HCT116 (cell line): ENCODE results near the gene STAC. TPM values are rescaled to one million over a fixed set of nuclear protein-coding genes. Genes with fewer than 3 reads are reported as not detected.

Source experiments
- ATAC-seq: fragments of 200-7000 bp; cut with Tn5 transposase; 2 replicates; pipeline ENCODE4 v1.9.1; 2020; ENCODE audit warnings: mild to moderate bottlenecking, moderate library complexity
- BruUV-seq: library from RNA; stranded (reverse); fragments of 400-500 nt; replicated peaks from 2 replicates; lab custom pipeline; 2021; lab: Mats Ljungman, UMichigan
- CTCF ChIA-PET: fragments of 300-600 bp; sonication (Branson Sonifier 250); formaldehyde crosslinking; loops from one replicate; lab custom pipeline; 2021; ENCODE audit warnings: antibody characterized with exemption; lab: Charles Lee
- POLR2A ChIA-PET: fragments of 300-600, 350-600 bp; sonication (Branson Sonifier 250); formaldehyde crosslinking; loops from one replicate; lab custom pipeline; 2021; ENCODE audit warnings: antibody characterized with exemption; lab: Charles Lee
- RAD21 ChIA-PET, 2 experiments: fragments of 300-600 bp; sonication (Branson Sonifier 250); formaldehyde crosslinking; loops; one replicate each; lab custom pipeline; 2023; ENCODE audit warnings: low total read pairs in 2 of 2; ENCODE audit not compliant: uncharacterized antibody in 2 of 2, unreplicated experiment in 2 of 2, low non-redundant PET in 1 of 2; lab: Charles Lee
- DNase-seq: peaks from one replicate; pipeline ENCODE4 v3.0.0-alpha.2; 2010; ENCODE audit warnings: low read depth, low spot score
- H2AFZ ChIP-seq: fragments of 200-600 bp; shearing (Covaris generic), sonication (generic); 2 replicates; pipeline ENCODE4 v1.6.1; 2017; ENCODE audit warnings: low read depth, mixed run types, mixed read lengths, antibody characterized with exemption, low read length; ENCODE audit not compliant: poor library complexity, severe bottlenecking
- H3K27ac ChIP-seq: 2 replicates; pipeline ENCODE4 v1.5.1; 2012; ENCODE audit warnings: low read depth, low read length
- H3K27me3 ChIP-seq: fragments of 200-600 bp; sonication (generic); 2 replicates; pipeline ENCODE4 v1.6.1; 2016; ENCODE audit warnings: mixed run types, low read length, mixed read lengths; ENCODE audit not compliant: insufficient read depth
- H3K36me3 ChIP-seq, 2 experiments: fragments of 200-500 bp in 1 of 2; fragments of 200-600 bp in 1 of 2; sonication (Bioruptor generic) in 1 of 2; sonication (generic) in 1 of 2; 2 replicates each; pipeline versions ENCODE4 v1.5.1 to v1.6.1; 2014 to 2016; ENCODE audit warnings: low read length in 2 of 2, inconsistent platforms in 1 of 2, mixed read lengths in 1 of 2, mixed run types in 1 of 2; ENCODE audit not compliant: insufficient read depth in 2 of 2, control insufficient read depth in 1 of 2
- H3K4me1 ChIP-seq, 2 experiments: fragments of 200-600 bp in 1 of 2; sonication (generic) in 1 of 2; 2 replicates each; pipeline versions ENCODE4 v1.5.1 to v1.6.1; 2012 to 2017; ENCODE audit warnings: low read length in 2 of 2, inconsistent platforms in 1 of 2, mild to moderate bottlenecking in 1 of 2, mixed read lengths in 1 of 2, mixed run types in 1 of 2, moderate library complexity in 1 of 2; ENCODE audit not compliant: insufficient read depth in 2 of 2, control insufficient read depth in 1 of 2
- H3K4me2 ChIP-seq: fragments of 200-600 bp; sonication (generic); 2 replicates; pipeline ENCODE4 v1.6.1; 2017; ENCODE audit warnings: mixed run types, low read length, mixed read lengths
- H3K4me3 ChIP-seq, 2 experiments: fragments of 200-600 bp in 1 of 2; sonication (generic) in 1 of 2; replicated peaks in 1 of 2; 2 replicates each; pipeline ENCODE4 v1.5.1; 2011 to 2016; ENCODE audit warnings: low read length in 2 of 2, control low read depth in 1 of 2, low read depth in 1 of 2, mild to moderate bottlenecking in 1 of 2, mixed read lengths in 1 of 2, mixed run types in 1 of 2
- H3K79me2 ChIP-seq: fragments of 200-600 bp; sonication (generic); 2 replicates; pipeline ENCODE4 v1.6.1; 2017; ENCODE audit warnings: mild to moderate bottlenecking, mixed run types, low read length, moderate library complexity, mixed read lengths; ENCODE audit not compliant: insufficient read depth
- H3K9ac ChIP-seq: fragments of 200-600 bp; sonication (generic); 2 replicates; pipeline ENCODE4 v1.6.1; 2016; ENCODE audit warnings: low read length, mixed read lengths
- H3K9me2 ChIP-seq: fragments of 200-600 bp; sonication (generic), shearing (Covaris generic); 2 replicates; pipeline ENCODE4 v1.6.1; 2017; ENCODE audit warnings: mixed run types, mild to moderate bottlenecking, moderate library complexity; ENCODE audit not compliant: insufficient read depth
- H3K9me3 ChIP-seq, 2 experiments: fragments of 200-500 bp in 1 of 2; fragments of 200-600 bp in 1 of 2; sonication (Bioruptor generic) in 1 of 2; sonication (generic) in 1 of 2; 2 replicates each; pipeline ENCODE4 v1.6.1; 2014 to 2017; ENCODE audit warnings: low read length in 2 of 2, mixed read lengths in 2 of 2, inconsistent platforms in 1 of 2, low read depth in 1 of 2, mild to moderate bottlenecking in 1 of 2, mixed run types in 1 of 2, moderate library complexity in 1 of 2; ENCODE audit not compliant: control insufficient read depth in 1 of 2, insufficient read depth in 1 of 2
- H4K20me1 ChIP-seq: fragments of 200-600 bp; sonication (generic), shearing (Covaris generic); 2 replicates; pipeline ENCODE4 v1.6.1; 2017; ENCODE audit warnings: mixed run types, mild to moderate bottlenecking, moderate library complexity; ENCODE audit not compliant: insufficient read depth
- CBX3 ChIP-seq: IDR thresholded peaks from 2 replicates; pipeline ENCODE4 v1.6.1; 2012; ENCODE audit warnings: low read depth
- ELF1 ChIP-seq: IDR thresholded peaks from 2 replicates; pipeline ENCODE4 v1.6.1; 2012; ENCODE audit warnings: low read depth, borderline replicate concordance
- EZH2 ChIP-seq: fragments of 200-600 bp; sonication (generic); IDR thresholded peaks from 2 replicates; pipeline ENCODE4 v1.6.1; 2017; ENCODE audit warnings: antibody characterized with exemption, mixed run types
- EZH2phosphoT487 ChIP-seq: fragments of 200-600 bp; IDR thresholded peaks from 2 replicates; pipeline ENCODE4 v1.6.1; 2018; ENCODE audit warnings: antibody characterized with exemption, borderline replicate concordance
- FOSL1 ChIP-seq: IDR thresholded peaks from 2 replicates; pipeline ENCODE4 v1.6.1; 2012; ENCODE audit warnings: low read depth
- JUND ChIP-seq: IDR thresholded peaks from 2 replicates; pipeline ENCODE4 v1.6.1; 2012
- MAX ChIP-seq: IDR thresholded peaks from 2 replicates; pipeline ENCODE4 v1.6.1; 2012
- RAD21 ChIP-seq: IDR thresholded peaks from 2 replicates; pipeline ENCODE4 v1.6.1; 2012; ENCODE audit warnings: low read depth, mild to moderate bottlenecking
- SIN3A ChIP-seq: IDR thresholded peaks from 2 replicates; pipeline ENCODE4 v1.6.1; 2012; ENCODE audit warnings: low read depth
- SP1 ChIP-seq: IDR thresholded peaks from 2 replicates; pipeline ENCODE4 v1.6.1; 2012; ENCODE audit warnings: low read depth
- SRF ChIP-seq: IDR thresholded peaks from 2 replicates; pipeline ENCODE4 v1.6.1; 2012; ENCODE audit warnings: low read depth
- TCF7L2 ChIP-seq: IDR thresholded peaks from 2 replicates; pipeline ENCODE4 v1.7.0; 2011; ENCODE audit warnings: borderline replicate concordance, inconsistent platforms; ENCODE audit not compliant: insufficient read depth, insufficient read length; ENCODE audit errors: extremely low read depth
- YY1 ChIP-seq: IDR thresholded peaks from 2 replicates; pipeline ENCODE4 v1.6.1; 2011; ENCODE audit warnings: low read length, low read depth, moderate library complexity, mild to moderate bottlenecking; ENCODE audit not compliant: insufficient replicate concordance; ENCODE audit errors: extremely low read depth
- ZNF274 ChIP-seq: fragments of 200-500 bp; sonication (Bioruptor generic); IDR thresholded peaks from 2 replicates; pipeline ENCODE4 v1.6.1; 2014; ENCODE audit warnings: mild to moderate bottlenecking, low read depth, low read length, inconsistent platforms
- intact Hi-C: fragments of 100-400 bp; cut with micrococcal nuclease; formaldehyde crosslinking; loops from 2 replicates; pipeline ENCODE4 v1.10.0; 2022
- total RNA-seq: library from RNA; stranded (reverse); gene quantifications from one replicate; pipeline ENCODE4 v1.2.1, GENCODE V29; 2021; ENCODE audit not compliant: unreplicated experiment
- TF ChIP-seq, protein P1 (sequence below): IDR thresholded peaks from 2 replicates; pipeline ENCODE4 v1.6.1; 2012; ENCODE audit warnings: low read depth
- TF ChIP-seq, protein P2 (sequence below): IDR thresholded peaks from 2 replicates; pipeline ENCODE4 v1.6.1; 2012

STAC gene
- total RNA-seq, 1 experiment from 2014 or later, result not detected

DNA sequence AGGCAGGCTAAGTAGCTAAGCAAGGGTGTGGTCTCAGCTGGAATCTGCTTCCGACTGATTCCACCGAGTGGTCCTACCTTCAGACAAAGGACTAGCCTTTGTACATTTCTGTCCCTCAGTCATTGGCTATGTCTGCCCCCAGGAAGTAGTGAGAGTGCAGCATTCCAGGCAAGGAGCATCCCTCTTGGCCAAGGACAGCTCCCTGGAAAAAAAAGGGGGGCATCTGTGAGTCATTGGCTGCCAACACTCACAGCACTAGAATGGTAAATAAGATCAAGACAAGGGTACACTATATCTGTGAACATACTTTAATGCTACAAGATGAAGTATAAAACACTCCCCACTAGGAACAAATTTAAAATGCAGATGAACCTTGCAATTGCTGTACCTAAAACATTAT, 66.8 kb downstream of the STAC start:
- Histone ChIP-seq H3K4me3 (no peak overlapping the region), H3K9ac (no peak overlapping the region), H3K27ac (no peak overlapping the region), H3K9me2 (no peaks in the 10 kb centered on the region), H3K27me3 (peaks cover 11% of the 10 kb centered on the region; the same call in 1 of the 2 replicates), H3K79me2 (no peaks in the 10 kb centered on the region), H3K36me3 (no peaks in the 10 kb centered on the region), H3K9me3 (no peaks in the 10 kb centered on the region), H4K20me1 (no peaks in the 10 kb centered on the region), H3K4me1 (no peaks in the 10 kb centered on the region), H3K4me2 (no peak overlapping the region), H2AFZ (no peak overlapping the region)
- POLR2A ChIA-PET, result no interaction called here
- BruUV-seq, result no TSS peak
- CTCF ChIA-PET, result no interaction called here
- RAD21 ChIA-PET, result no interaction called here
- TF ChIP-seq ZNF274 (no peak), SP1 (no peak), FOSL1 (no peak), JUND (no peak), ELF1 (no peak), SIN3A (no peak), YY1 (no peak), CBX3 (no peak), SRF (no peak), TCF7L2 (no peak), RAD21 (no peak)
- DNase-seq (no peak), ATAC-seq (no peak)
- intact Hi-C loops, result no loop called here

DNA sequence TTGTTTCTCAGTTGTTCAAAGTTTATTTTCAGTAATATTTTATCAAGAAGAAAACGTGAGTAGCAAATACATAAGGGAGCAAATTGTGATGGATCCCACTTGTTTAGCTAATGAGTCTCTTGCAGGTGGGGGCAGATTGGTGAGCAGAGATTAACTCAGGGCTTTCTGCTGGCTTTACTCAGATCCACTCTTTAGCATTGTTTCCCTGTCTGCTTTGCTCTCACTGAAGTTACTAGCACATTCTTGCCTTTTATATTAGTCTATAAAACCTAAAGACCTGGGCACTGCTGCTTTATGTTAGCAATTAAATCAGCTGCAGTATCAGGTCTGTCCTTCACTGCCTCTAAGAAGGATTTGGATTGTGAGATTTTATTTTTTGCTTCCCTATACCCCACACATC, 71.5 kb downstream of the STAC start:
- no TSS peak for BruUV-seq
- Histone ChIP-seq H2AFZ (no peak overlapping the region), H3K9me2 (no peaks in the 10 kb centered on the region), H4K20me1 (no peaks in the 10 kb centered on the region), H3K27me3 (peaks cover 8% of the 10 kb centered on the region; the same call in 1 of the 2 replicates), H3K4me1 (no peaks in the 10 kb centered on the region), H3K4me2 (no peak overlapping the region), H3K9ac (no peak overlapping the region), H3K79me2 (no peaks in the 10 kb centered on the region), H3K9me3 (no peaks in the 10 kb centered on the region), H3K27ac (no peak overlapping the region), H3K36me3 (no peaks in the 10 kb centered on the region), H3K4me3 (no peak overlapping the region)
- ChIA-PET POLR2A (no interaction called here), RAD21 (no interaction called here), CTCF (no interaction called here)
- intact Hi-C loops, result no loop called here
- DNase-seq (no peak), ATAC-seq (no peak)
- no peak for TF ChIP-seq MAX
- no peak for TF ChIP-seq FOSL1
- no peak for TF ChIP-seq TCF7L2
- TF ChIP-seq SRF, result no peak
- TF ChIP-seq, protein P1, sequence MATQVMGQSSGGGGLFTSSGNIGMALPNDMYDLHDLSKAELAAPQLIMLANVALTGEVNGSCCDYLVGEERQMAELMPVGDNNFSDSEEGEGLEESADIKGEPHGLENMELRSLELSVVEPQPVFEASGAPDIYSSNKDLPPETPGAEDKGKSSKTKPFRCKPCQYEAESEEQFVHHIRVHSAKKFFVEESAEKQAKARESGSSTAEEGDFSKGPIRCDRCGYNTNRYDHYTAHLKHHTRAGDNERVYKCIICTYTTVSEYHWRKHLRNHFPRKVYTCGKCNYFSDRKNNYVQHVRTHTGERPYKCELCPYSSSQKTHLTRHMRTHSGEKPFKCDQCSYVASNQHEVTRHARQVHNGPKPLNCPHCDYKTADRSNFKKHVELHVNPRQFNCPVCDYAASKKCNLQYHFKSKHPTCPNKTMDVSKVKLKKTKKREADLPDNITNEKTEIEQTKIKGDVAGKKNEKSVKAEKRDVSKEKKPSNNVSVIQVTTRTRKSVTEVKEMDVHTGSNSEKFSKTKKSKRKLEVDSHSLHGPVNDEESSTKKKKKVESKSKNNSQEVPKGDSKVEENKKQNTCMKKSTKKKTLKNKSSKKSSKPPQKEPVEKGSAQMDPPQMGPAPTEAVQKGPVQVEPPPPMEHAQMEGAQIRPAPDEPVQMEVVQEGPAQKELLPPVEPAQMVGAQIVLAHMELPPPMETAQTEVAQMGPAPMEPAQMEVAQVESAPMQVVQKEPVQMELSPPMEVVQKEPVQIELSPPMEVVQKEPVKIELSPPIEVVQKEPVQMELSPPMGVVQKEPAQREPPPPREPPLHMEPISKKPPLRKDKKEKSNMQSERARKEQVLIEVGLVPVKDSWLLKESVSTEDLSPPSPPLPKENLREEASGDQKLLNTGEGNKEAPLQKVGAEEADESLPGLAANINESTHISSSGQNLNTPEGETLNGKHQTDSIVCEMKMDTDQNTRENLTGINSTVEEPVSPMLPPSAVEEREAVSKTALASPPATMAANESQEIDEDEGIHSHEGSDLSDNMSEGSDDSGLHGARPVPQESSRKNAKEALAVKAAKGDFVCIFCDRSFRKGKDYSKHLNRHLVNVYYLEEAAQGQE, result no peak
- TF ChIP-seq RAD21, result no peak
- no peak for TF ChIP-seq EZH2
- TF ChIP-seq ZNF274, result no peak
- no peak for TF ChIP-seq SP1
- TF ChIP-seq EZH2phosphoT487, result no peak
- TF ChIP-seq, protein P2, sequence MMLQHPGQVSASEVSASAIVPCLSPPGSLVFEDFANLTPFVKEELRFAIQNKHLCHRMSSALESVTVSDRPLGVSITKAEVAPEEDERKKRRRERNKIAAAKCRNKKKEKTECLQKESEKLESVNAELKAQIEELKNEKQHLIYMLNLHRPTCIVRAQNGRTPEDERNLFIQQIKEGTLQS, result no peak
